HT1080 (cell line): ENCODE results near the gene GARIN5A. TPM values are rescaled to one million over a fixed set of nuclear protein-coding genes. Genes with fewer than 3 reads are reported as not detected.

Experiments
- DNase-seq: peaks from one replicate; pipeline ENCODE4 v3.0.0-alpha.2; 2015; ENCODE audit warnings: low read depth
- total RNA-seq: library from RNA; depleted of rRNA; stranded (reverse); fragments of >200 nt; shearing (Covaris generic); gene quantifications from 2 replicates; pipeline ENCODE4 v1.2.3, GENCODE V29; 2014; rRNA removed

GARIN5A gene
- total RNA-seq, 1 experiment from 2014 or later, result 0.37 TPM

GRCh38 chr19:50418176-50419021 is 58.2 kb downstream of the GARIN5A start, which contains the start of gene SPIB:
TSS of gene SPIB (plus strand) at chr19:50418938. CDS start at chr19:50418963, 25 bp downstream.
- no peak for DNase-seq

DNA sequence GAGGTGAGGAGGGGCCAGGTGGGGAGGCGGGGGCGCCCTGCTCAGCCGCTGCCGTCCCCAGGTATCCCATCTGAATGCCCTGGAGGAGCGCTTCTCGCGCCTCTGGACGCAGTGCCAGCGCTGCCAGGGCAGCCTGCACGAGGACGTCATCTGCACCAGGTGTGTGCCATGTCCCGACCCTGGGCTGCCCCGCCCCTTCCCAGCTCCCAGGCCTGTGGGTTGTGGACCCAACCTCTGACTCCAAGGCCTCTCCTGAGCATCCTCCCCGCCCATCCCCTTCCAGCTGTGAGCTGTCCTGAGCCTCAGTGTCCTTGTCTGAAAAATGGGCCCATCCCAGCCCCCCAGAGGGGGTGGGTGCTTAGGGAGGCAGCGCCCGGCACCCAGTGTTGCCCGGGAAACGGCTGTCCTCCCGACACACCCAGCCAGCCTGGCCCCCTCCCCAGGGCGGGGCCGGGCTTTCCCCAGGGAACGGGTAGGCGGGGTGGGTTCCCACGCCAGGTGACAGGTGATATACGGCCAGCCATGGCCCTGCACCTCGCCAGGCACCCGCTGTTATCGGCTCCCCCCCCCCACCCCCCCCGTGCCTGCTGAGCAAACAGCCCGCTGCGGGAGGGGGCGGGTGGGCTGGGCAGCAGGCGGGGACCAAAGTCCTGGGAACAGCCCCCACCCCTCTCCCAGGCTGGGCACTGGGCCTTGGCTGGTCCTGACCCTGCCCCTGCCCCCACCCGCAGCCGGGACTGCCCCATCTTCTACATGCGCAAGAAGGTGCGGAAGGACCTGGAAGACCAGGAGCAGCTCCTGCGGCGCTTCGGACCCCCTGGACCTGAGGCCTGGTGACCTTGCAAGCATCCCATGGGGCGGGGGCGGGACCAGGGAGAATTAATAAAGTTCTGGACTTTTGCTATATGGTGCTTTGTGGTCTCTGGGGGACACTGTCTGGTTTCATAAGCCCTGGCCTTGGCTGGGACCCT is 59.3 kb downstream of the GARIN5A start:
- DNase-seq, result no peak

Other genes with a start within 250 kb of the GARIN5A start
- not detected in 2 replicates for gene KCNC3, start 147.5 kb downstream of the GARIN5A start, total RNA-seq
- gene NAPSA, start 111.2 kb downstream of the GARIN5A start, total RNA-seq, result not detected in 2 replicates
- gene NR1H2, start 100.4 kb downstream of the GARIN5A start, total RNA-seq, result 96.1 and 98.3 TPM in 2 replicates
- gene POLD1, start 92.5 kb downstream of the GARIN5A start, total RNA-seq, result 173 and 185 TPM in 2 replicates
- gene SPIB, start 57.9 kb downstream of the GARIN5A start, total RNA-seq, result 0.43 TPM in 1 of 2 replicates, not detected in the other
- gene MYBPC2, start 44.0 kb downstream of the GARIN5A start, total RNA-seq, result 0.07 TPM in 1 of 2 replicates, not detected in the other
- 101 and 102 TPM in 2 replicates for gene EMC10, start 341 bp downstream of the GARIN5A start, total RNA-seq
- 41.2 and 47.4 TPM in 2 replicates for gene JOSD2, start 34.3 kb upstream of the GARIN5A start, total RNA-seq
- gene ASPDH, start 37.1 kb upstream of the GARIN5A start, total RNA-seq, result 0.31 TPM in 1 of 2 replicates, not detected in the other
- 0.03 and 0.08 TPM in 2 replicates for gene LRRC4B, start 91.6 kb upstream of the GARIN5A start, total RNA-seq
- 0.13 TPM in 1 of 2 replicates, not detected in the other for gene SYT3, start 163.0 kb upstream of the GARIN5A start, total RNA-seq
- gene C19orf81, start 172.6 kb upstream of the GARIN5A start, total RNA-seq, result 1.1 and 3.2 TPM in 2 replicates
- 9.3 and 10.5 TPM in 2 replicates for gene SHANK1, start 243.0 kb upstream of the GARIN5A start, total RNA-seq
- gene CLEC11A, start 246.5 kb upstream of the GARIN5A start, total RNA-seq, result 163 and 168 TPM in 2 replicates